Iris pigment epithelial cell (primary cell): Measurements from ENCODE around the gene NSUN3.
"Not testable (repeated sequence)": the region's sequence is repeated elsewhere in the genome, so short reads cannot be mapped to it uniquely, and the experiment has no call there.

Experiments used
- DNase-seq: peaks from one replicate; pipeline ENCODE4 v3.0.0-alpha.2; 2011; ENCODE audit warnings: low read depth

NSUN3 gene

DNA sequence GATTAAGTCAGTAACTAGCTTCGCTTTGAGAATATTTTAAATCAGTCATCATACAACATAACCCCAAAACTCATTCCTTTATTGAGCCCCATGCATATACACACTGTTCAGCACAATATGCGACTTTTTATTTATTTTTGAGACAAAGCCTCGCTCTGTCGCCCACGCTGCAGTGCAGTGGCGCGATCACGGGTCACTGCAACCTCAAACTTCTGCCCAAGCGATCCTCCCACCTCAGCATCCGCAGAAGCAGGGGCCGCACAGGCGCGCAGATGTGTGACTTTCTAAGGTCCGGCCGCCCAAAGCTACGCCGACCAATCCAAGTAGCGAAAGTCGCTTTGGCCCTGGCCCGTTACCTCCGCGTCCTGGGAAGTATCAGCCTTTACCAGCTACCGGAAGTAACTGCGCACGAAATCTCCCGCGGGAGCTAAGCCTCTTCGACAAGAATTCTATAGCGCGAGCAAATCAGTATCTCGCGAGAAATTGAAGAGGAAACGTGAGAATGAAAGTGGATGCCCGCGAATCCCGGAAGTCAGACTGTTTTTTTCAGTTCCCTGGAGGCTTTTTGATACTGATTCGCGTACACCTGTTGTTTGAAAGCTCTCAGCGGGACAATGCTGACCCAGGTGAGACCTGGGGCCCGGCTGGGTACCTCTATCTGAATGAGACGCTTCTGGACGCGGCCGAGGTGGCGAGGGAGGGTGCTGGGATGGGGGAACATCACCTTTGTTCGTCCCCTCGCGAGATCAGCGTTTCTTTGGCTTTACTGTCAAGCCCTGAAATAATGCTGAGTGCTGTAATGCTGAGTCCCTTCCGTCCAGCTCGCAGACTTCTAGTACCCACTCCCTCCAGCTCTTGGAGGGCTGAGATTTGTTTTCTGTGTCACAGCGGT lies at the start of gene NSUN3, which contains the start of gene DHFR2:
Gene NSUN3 (plus strand): TSS at position 549 of the 892 bp plus-strand sequence. CDS start 66 bp downstream, at position 615.
Gene DHFR2 (minus strand): TSS at position 404 of the 892 bp plus-strand sequence. CDS start 1,405 bp downstream, outside the sequence.
- peak; percentile 98 for DNase-seq

DNA sequence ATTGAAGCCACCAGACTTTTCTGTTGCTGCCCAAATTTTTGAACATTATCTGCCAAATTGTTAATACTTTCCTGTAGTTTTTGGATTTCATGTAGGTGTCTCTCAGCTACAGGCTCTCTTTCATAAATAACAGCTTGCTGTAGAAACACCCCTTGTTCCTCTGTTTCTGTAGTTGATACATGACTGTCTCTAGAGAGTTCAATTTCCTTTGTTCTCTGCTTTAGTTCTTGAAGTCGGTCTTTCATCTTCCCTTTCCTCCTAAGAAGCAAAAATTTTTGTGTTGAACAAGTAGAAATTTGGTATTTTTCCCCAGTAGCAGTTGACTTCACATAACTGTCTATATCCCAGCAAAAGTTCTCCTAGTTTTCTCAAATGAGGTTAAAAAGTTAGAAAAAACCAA lies 47.8 kb upstream of the NSUN3 start:
- no peak for DNase-seq

DNA sequence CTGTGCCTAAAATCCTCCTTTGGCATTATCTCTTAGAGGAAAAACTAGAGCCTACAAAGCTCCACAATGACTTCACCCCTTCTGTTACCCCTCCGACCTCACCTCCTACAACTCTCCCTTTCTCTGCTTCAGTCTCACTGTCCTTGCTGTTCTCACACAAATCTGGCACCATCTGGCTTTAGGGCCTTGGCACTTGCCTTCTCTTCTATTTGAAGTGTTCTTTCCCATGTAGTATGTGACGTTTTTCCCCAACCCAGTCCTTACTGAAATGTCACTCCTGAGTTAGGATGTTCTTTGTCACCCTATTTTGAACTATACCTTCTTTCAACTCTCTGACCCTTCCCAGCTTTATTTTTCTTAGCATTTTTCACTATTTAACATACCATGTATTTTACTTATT lies 43.2 kb upstream of the NSUN3 start:
- no peak for DNase-seq

DNA sequence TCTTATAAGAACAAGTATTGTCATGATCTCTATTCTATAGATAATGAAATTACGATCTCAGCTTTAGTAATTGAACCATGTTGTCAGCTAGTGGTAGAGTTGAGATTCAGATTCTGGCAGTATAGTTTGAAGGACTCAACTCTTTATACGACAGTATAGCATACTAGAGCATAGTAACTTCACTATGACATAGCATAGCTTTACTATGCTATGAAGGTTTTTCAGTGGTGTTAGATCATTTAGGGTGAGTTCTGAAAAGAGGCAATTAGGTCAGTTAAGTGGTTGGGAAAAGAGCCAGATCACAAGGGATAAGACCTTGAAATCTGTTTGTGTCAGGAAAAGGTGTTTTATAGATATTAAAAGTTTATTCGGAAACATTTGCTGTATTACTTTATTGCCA lies 42.6 kb upstream of the NSUN3 start:
- DNase-seq, result no peak

DNA sequence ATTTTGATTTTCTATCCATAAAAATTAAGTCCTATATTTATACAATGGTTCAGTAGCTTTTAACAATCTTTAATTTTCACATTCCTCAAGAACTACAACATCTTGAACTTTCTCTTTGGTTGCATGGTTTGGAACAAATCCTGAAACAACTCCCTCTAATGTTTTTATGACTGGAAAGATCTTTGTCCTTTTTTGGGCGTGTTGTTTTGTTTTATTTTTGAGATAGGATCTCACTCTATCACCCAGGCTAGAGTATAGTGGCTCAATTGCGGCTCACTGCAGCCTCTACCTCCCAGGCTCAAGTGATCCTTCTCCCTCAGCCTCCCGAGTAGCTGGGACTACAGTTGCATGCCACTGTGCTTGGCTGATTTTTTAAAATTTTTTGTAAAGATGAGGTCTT lies 38.5 kb upstream of the NSUN3 start:
- peak; percentile 5 for DNase-seq

DNA sequence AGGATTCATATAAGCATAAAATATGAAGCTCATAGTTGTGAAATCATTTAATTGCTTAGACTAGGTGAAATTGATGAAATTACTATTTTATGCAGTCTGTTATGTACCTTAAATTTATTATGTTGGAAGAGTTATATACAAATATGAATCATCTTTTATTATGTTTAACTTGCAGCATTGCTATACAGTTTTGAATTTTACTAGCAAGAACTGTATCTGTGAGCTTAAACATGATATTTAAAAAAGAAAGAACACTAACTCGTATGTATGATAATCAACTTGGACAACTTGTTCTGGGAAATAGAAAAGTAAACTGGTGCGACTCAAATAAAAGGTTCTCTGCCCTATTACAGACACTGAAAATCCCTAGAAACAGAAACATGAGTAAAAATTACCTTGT lies 36.2 kb upstream of the NSUN3 start:
- DNase-seq, result no peak

DNA sequence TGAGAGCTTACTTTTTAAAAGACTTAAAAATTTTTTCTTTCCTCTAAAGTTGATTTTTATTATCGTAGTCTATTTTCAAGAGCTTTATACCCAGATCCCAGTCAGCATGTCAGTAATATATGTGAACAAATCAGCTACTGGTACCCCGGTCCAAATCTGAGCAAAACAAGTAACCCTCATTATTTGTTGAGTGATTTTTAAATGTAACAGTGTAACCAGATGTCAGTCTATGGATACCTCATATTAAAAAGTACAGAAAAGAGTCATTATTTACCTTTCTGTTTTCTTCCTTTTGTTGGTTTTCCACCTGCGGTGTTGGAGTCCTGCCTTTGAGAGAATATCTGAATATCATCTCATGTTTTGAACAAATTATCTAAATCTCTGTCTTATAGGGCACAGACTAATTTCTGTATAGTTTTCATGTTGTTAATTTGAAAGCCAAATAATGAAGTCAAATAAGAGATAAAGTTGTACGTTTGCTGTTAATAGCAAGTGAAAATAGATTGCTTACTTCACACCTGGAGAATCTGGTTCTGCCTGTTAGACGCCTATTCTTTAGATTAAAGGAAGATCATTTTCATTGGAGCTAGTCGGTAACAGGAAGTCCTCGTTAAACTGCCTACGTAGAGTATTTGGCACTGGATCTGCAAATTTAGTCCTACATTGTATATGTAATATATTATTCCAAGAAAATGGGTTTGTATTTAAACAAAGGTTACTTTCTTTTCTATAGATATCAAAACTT lies 34.6 kb upstream of the NSUN3 start, which contains the start of gene STX19:
Gene STX19 (minus strand): TSS at position 505 of the 745 bp plus-strand sequence. CDS start 13,328 bp downstream, outside the sequence.
- DNase-seq, result no peak

DNA sequence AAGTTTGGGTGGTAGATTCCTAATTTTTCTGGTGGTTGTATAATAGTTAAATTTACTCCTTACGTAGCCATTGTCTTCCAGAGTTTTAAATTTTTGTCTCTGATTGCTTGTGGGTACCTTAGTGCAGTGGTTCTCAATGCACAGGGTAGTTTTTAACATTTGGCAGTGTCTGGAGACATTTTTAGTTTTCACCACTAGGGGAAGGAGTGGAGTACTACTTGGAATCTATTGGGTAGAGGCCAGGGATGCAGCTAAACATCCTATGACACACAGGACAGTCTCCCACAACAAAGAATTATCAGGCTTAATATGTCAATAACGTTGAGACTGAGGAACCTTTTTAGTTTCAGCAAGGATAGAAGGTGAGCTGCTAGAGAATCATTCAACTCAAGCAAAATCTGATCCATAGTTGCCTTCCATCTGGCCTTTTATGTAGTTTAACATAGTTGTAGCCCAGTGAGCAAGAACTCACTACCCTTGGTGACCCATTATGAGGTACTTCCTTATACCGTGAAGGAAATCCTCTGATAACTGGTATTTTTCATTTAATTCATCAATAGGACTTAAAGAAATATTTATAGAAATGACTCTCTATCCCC lies 25.9 kb upstream of the NSUN3 start:
- peak; percentile 69 for DNase-seq

DNA sequence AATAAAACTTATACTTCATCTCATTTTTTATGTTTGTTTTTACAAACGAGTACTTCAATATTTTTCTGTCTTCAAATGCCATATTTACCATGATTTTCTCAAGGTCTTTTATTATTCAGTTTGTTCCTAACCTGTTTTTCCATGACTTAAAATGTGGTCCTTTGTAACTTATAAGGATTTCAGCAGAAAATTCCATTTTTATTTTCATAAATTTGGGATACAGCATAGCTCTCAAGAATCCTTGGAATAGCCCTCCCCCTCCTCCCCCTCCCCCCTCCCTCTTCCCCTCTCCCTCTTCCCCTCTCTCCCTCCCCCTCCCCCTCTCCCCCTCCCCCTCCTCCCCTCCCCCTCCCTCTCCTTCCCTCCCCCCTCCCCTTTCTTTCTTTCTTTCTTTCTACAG lies 19.6 kb upstream of the NSUN3 start:
- no peak for DNase-seq

DNA sequence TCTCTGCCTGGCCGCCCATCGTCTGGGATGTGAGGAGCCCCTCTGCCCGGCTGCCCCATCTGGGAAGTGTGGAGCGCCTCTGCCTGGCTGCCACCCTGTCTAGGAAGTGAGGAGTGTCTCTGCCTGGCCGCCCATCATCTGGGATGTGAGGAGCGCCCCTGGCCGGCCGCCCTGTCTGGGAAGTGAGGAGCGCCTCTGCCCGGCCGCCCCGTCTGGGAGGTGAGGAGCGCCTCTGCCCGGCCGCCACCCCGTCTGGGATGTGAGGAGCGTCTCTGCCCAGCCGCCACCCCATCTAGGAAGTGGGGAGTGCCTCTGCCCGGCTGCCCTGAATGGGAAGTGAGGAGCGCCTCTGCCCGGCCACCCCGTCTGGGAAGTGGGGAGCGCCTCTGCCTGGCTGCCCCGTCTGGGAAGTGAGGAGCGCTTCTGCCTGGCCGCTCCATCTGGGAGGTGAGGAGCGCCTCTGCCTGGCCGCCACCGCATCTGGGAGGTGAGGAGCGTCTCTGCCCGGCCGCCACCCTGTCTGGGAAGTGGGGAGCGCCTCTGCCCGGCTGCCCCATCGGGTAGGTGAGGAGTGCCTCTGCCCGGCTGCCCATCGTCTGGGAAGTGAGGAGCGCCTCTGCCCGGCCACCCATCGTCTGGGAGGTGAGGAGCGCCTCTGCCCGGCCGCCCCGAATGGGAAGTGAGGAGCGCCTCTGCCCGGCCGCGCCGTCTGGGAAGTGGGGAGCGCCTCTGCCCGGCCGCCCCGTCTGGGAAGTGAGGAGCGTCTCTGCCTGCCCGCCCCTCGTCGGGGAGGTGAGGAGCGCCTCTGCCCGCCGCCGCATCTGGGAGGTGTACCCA lies 18.5 kb upstream of the NSUN3 start:
- not testable (repeated sequence) for DNase-seq

DNA sequence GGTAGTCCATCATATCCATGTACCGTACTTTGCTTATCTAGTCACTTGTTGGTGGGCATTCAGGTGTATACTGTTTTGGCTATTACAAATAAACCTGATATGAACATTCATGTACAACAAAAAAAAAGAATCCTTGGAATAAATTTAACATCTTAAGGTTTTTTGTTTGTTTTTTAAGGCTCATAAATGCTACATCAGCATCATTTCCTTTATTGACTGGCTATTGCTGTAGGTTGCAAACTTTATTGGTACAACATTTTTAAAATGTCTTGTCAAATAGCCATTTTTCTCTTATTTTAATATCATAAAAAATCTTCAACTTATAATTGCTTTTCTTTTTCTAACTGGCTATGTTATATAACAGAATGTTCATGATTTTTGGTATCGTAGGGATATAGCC lies 16.3 kb upstream of the NSUN3 start:
- DNase-seq, result no peak

DNA sequence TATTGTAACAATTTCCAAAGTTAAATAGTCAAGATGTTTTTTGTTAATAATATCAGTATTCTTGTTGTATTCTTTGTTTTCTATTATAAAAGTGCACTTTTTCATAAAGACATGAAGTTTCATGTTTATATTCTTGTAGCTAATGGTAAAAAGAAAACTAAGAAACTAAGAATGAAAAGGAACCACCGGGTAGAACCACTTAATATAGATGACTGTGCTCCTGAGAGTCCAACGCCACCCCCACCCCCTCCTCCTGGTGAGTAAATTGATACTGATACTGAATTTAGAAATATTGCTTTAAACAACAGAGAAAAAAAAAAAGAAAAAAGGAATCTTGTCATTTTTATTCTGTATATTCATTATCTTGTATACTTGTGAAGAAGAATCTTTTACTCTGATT lies 13.6 kb upstream of the NSUN3 start:
- no peak for DNase-seq

DNA sequence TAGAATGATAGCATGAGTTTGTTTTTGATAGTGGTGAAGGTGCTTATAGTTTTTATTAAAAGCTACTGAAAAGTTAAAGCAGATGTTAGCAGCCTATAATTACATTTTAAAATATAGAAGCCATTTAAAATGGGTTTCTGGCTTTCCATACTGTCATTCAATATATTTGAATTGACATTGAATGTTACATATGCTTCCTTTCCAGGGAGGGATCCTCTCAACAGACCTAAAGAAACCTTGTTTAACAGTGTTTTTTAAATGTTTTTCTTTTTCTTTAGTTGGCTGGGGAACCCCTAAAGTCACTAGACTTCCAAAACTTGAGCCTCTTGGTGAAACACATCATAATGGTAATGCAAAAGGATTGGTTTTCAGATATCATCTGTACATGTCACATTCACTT lies 12.3 kb upstream of the NSUN3 start:
- DNase-seq, result no peak

DNA sequence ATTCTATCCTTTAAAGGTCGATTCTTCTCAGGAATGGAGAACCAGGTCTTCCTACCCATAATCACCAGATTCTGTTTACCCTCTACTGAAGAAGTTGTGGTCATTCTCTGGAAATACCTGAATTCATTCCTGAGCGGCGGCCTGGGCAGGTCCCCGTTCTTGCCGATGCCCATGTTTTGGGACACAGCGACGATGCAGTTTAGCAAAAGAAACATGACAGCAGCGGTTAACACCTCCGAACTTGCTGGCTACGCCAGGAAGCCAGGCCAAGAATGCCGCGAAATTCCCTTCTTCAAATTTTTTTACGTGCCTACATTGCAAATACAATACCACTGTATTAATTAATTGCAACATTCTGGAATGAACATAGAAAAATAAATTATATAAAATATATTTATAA lies 1.6 kb upstream of the NSUN3 start:
- no peak for DNase-seq

DNA sequence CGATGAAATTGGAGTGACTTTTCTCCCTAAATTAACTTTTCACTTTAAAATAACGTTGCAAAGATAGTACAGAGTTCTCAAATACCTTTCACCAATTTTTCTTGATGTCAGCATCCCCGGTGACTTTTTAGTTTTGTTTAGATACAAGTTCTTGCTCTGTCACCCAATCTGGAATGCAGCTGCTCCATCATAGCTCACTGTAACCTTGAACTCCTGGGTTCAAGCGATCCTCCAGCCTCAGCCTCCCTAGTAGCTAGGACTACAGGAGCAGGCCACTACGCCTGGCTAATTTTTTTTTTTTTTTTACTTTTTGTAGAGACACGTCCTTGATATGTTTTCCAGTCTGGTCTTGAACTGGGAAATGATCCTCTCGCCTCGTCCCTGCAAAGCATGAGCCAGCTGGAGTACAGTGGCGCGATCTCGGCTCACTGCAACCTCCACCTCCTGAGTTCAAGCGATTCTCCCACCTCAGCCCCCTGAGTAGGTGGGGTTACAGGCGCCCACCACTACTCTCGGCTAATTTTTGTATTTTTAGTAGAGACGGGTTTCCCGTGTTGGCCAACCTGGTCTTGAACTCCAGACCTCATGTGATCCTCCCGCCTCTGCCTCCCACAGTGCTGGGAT lies 747 bp downstream of the NSUN3 start:
- DNase-seq, result peak; percentile 18

DNA sequence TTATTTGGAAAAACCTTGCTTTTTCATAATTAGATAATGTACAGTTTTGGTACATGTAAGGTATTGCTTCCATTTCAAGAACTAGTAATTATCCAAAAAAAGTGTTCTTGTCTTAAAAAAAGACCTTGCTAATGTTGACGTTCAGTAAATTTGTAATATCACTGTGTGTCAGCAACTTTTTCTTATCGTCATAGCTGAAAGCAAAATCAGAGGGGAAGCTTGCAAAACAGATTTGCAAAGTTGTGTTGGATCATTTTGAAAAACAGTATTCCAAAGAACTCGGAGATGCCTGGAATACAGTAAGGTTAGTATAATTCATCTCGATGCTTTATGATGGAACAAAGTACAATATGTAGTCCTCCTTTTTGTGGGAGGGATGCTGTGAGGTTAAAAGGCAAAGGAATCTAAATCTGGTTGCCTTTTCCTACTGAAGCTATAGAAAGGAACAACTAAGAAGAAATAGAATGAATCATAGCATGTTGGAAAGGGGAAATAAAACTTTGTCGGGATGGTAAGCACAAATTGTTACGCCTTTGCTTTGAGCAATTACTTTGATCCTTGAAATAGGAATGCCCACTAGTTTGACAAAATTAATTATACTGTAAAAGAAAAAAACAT lies 1.5 kb downstream of the NSUN3 start:
- no peak for DNase-seq

DNA sequence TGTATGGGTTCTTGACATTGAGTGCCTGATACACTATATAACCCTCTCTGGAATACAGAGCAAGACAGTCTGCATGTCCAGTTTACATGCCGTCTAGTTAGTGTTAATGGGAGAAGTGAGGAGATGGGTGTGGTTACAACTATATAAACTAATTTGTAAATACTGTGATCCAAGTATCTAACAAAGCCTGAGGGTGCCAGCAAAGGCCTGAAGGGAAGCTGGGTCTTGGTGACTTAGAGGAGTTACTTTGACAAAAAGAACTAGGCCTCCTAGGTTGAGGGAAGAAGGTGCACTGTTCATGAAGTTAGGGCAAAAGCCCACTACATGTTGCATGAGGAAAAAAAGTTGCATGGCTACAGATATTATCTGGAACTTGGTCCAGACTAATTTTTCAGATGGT lies 2.3 kb downstream of the NSUN3 start:
- no peak for DNase-seq

DNA sequence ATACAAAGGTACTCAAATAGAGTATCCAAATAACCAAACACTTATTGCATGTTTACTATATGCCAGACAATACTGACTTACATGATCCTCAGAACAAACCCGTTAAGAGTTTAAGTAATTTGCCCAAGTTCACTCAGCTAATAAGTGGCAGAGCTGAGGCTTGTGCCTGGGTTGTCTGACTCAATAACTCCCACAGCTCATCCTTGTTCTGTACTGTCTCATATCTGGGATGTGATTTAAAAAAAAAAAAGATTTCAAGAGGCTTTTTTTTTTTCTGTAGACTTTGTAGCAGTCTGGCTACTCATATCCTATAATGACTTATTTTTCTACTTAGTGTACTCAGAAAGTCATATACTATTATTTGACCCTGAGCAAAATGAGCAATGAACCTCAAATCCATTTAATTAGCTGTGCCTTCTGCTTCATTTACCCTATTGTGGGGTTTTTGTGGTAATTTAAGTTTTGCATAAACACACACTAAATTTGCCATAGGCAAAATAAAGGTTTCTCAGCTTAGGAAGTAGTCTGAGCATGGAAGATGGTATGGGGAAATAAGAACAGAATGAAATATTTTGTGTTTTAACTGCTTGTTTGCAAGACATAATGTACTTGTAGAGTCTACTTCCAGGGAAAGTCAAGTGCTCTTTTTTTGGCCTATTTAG lies 3.1 kb downstream of the NSUN3 start:
- DNase-seq, result no peak

DNA sequence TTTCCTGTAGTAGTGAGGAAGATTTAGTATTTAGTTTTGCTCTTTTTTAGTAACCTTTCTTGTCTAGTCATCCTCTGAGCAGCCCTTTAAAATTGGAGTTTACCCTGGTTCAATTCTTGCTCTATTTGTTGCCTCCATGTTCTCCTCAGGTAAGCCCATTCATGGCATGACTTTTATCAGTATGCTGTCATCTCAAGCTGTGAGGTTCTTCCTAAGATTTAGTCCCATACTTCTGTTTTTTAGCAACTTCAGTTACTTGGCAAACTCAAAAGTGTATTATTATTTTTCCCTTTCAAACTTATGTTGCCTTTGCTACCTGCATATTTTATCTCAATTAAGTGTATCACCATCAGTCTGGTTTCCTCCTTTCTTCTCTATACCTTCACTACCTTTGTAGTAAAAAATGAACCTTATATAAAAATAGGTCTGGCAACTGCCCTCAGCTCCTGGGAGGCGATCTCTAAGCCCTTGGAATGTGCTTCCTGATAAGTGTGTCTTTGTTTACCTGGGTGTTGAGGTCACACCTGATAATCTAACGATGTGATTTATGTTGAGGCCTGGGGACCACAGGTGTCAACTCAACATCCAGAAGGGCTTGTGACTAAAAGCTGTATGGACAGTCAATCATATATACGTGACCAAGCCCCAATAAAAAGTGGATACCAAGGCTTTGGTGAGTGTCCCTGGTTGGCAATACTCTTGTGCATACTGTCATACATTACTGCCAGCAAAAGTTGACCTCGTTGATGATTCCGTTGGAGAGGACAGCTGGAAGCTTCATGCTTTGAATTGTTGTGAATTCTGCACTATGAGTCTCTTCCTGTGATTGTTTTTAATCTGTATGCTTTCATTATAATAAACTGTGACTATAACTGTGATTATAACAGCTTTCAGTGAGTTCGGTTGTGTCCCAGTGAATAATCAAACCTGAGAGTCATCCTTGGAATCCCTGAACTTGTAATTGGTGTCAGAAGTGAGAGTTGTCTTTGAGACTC lies 3.9 kb downstream of the NSUN3 start:
- no peak for DNase-seq
